SK-N-SH (cell line): Measurements from ENCODE around the gene A2ML1. TPM values are rescaled to one million over a fixed set of nuclear protein-coding genes. Genes with fewer than 3 reads are reported as not detected.

ENCODE experiments used
- CTCF ChIA-PET: fragments of 300-600, 350-600 bp; formaldehyde crosslinking; extraction: SDS; loops from one replicate; lab custom pipeline; 2021; lab: Yijun Ruan, JAX
- POLR2A ChIA-PET: fragments of 350-600 bp; sonication (Branson Sonifier 250); formaldehyde crosslinking; extraction: SDS; loops from one replicate; lab custom pipeline; 2020; ENCODE audit warnings: antibody characterized with exemption, inconsistent platforms; lab: Yijun Ruan, JAX
- DNase-seq: peaks from one replicate; pipeline ENCODE4 v3.0.0; 2012
- H2AFZ ChIP-seq: fragments of 200-600 bp; sonication (generic); 2 replicates; pipeline ENCODE4 v1.8.1; 2016; ENCODE audit warnings: antibody characterized with exemption, mild to moderate bottlenecking, low read depth
- H3F3A ChIP-seq: fragments of 200-600 bp; sonication (generic); replicated peaks from 2 replicates; pipeline ENCODE3; 2016; ENCODE audit warnings: antibody characterized with exemption, mild to moderate bottlenecking; ENCODE audit not compliant: insufficient read depth
- H3K27ac ChIP-seq, 2 experiments: fragments of 200-500 bp in 1 of 2; fragments of 200-600 bp in 1 of 2; sonication (Bioruptor generic) in 1 of 2; sonication (generic), shearing (Covaris generic) in 1 of 2; 2 replicates each; pipeline versions ENCODE4 v1.5.1 to v1.6.1; 2014 to 2016; ENCODE audit warnings: low read depth in 2 of 2, inconsistent platforms in 1 of 2, low read length in 1 of 2, mild to moderate bottlenecking in 1 of 2, mixed read lengths in 1 of 2
- H3K27me3 ChIP-seq: fragments of 200-600 bp; sonication (generic), shearing (Covaris generic); 2 replicates; pipeline ENCODE4 v1.6.1; 2016; ENCODE audit warnings: mixed run types; ENCODE audit not compliant: insufficient read depth
- H3K36me3 ChIP-seq, 2 experiments: fragments of 200-500 bp in 1 of 2; fragments of 200-600 bp in 1 of 2; sonication (Bioruptor generic) in 1 of 2; sonication (generic) in 1 of 2; replicated peaks in 1 of 2; 2 replicates each; pipeline versions ENCODE3 to v1.5.1; 2014 to 2016; ENCODE audit warnings: low read length in 1 of 2, mild to moderate bottlenecking in 1 of 2; ENCODE audit not compliant: insufficient read depth in 2 of 2, control insufficient read depth in 1 of 2
- H3K4me1 ChIP-seq, 2 experiments: fragments of 200-500 bp in 1 of 2; fragments of 200-600 bp in 1 of 2; sonication (Bioruptor generic) in 1 of 2; sonication (generic), shearing (Covaris generic) in 1 of 2; 2 replicates each; pipeline versions ENCODE4 v1.5.1 to v1.6.1; 2014 to 2016; ENCODE audit warnings: low read depth in 1 of 2, low read length in 1 of 2, mixed run types in 1 of 2; ENCODE audit not compliant: insufficient read depth in 2 of 2, control insufficient read depth in 1 of 2
- H3K4me2 ChIP-seq: fragments of 200-600 bp; sonication (generic), shearing (Covaris generic); 2 replicates; pipeline ENCODE4 v1.6.1; 2017; ENCODE audit warnings: mixed run types
- H3K4me3 ChIP-seq, 2 experiments: fragments of 200-500 bp in 1 of 2; fragments of 200-600 bp in 1 of 2; sonication (Bioruptor generic) in 1 of 2; sonication (generic), shearing (Covaris generic) in 1 of 2; 2 replicates each; pipeline versions ENCODE4 v1.5.1 to v1.8.1; 2014 to 2016; ENCODE audit warnings: low read depth in 2 of 2, inconsistent platforms in 1 of 2, low read length in 1 of 2, mild to moderate bottlenecking in 1 of 2, mixed read lengths in 1 of 2, moderate library complexity in 1 of 2
- H3K79me2 ChIP-seq: fragments of 200-600 bp; sonication (generic); 2 replicates; pipeline ENCODE4 v1.8.1; 2017; ENCODE audit warnings: mild to moderate bottlenecking; ENCODE audit not compliant: insufficient read depth
- H3K9ac ChIP-seq: fragments of 200-600 bp; sonication (generic); 2 replicates; pipeline ENCODE4 v1.6.1; 2017; ENCODE audit warnings: mixed run types
- H3K9me2 ChIP-seq: fragments of 200-600 bp; sonication (generic); 2 replicates; pipeline ENCODE4 v1.6.1; 2017; ENCODE audit warnings: mixed run types
- H3K9me3 ChIP-seq: fragments of 200-600 bp; sonication (generic); 2 replicates; pipeline ENCODE4 v1.6.1; 2017; ENCODE audit warnings: mixed run types, mild to moderate bottlenecking, moderate library complexity
- H4K20me1 ChIP-seq: fragments of 200-600 bp; sonication (generic); 2 replicates; pipeline ENCODE4 v1.6.1; 2017; ENCODE audit warnings: mild to moderate bottlenecking, mixed run types; ENCODE audit not compliant: insufficient read depth
- CHD2 ChIP-seq: fragments of 150-350 bp; IDR thresholded peaks from 2 replicates; pipeline ENCODE4 v1.6.1; 2018; ENCODE audit warnings: low read length; ENCODE audit not compliant: partially characterized antibody
- EZH2phosphoT487 ChIP-seq: fragments of 200-600 bp; sonication (generic); IDR thresholded peaks from 2 replicates; pipeline ENCODE4 v1.6.1; 2017; ENCODE audit warnings: low read depth, mixed run types, mild to moderate bottlenecking, antibody characterized with exemption, moderate library complexity, borderline replicate concordance
- FOXM1 ChIP-seq: IDR thresholded peaks from 2 replicates; pipeline ENCODE4 v1.4.0; 2012; ENCODE audit warnings: low read depth, mild to moderate bottlenecking
- JUND ChIP-seq: IDR thresholded peaks from 2 replicates; pipeline ENCODE4 v1.4.0; 2012
- MEF2A ChIP-seq: IDR thresholded peaks from 2 replicates; pipeline ENCODE4 v1.4.0; 2012; ENCODE audit warnings: low read depth, borderline replicate concordance
- NFIC ChIP-seq: IDR thresholded peaks from 2 replicates; pipeline ENCODE4 v1.4.0; 2012; ENCODE audit warnings: borderline replicate concordance
- NRF1 ChIP-seq: IDR thresholded peaks from 2 replicates; pipeline ENCODE4 v1.6.1; 2012; ENCODE audit warnings: low read depth, mild to moderate bottlenecking, low read length
- RAD21 ChIP-seq: IDR thresholded peaks from 2 replicates; pipeline ENCODE4 v1.6.1; 2012; ENCODE audit warnings: mild to moderate bottlenecking, low read length
- RCOR1 ChIP-seq: fragments of 150-350 bp; IDR thresholded peaks from 2 replicates; pipeline ENCODE4 v1.6.1; 2017; ENCODE audit warnings: antibody characterized with exemption, low read length
- RXRA ChIP-seq: IDR thresholded peaks from 2 replicates; pipeline ENCODE4 v1.4.0; 2012; ENCODE audit warnings: low read depth, mild to moderate bottlenecking, borderline replicate concordance
- SMC3 ChIP-seq: IDR thresholded peaks from 2 replicates; pipeline ENCODE4 v1.6.1; 2012; ENCODE audit warnings: low read depth, low read length, improper control_type of control experiment
- TAF1 ChIP-seq: IDR thresholded peaks from 2 replicates; pipeline ENCODE4 v1.6.1; 2012; ENCODE audit warnings: low read depth, mild to moderate bottlenecking, low read length, moderate library complexity, borderline replicate concordance
- TEAD4 ChIP-seq: IDR thresholded peaks from 2 replicates; pipeline ENCODE4 v1.4.0; 2012; ENCODE audit warnings: mild to moderate bottlenecking, borderline replicate concordance; ENCODE audit not compliant: insufficient read depth
- ZBTB33 ChIP-seq: IDR thresholded peaks from 2 replicates; pipeline ENCODE4 v1.4.0; 2012; ENCODE audit warnings: low read depth, borderline replicate concordance
- WGBS: methylation state at CpG from one replicate; pipeline ENCODE4 v1.1.6; 2017; ENCODE audit warnings: low lambda C conversion rate; 5-methylcytosine and 5-hydroxymethylcytosine counted together
- polyA plus RNA-seq, 3 experiments: library from polyadenylated mRNA; depleted of rRNA; stranded (reverse); fragments of >200 nt; gene quantifications; 2 replicates each; pipeline ENCODE4 v1.2.3, GENCODE V29; 2012
- TF ChIP-seq, protein P1 (sequence below): IDR thresholded peaks from 2 replicates; pipeline ENCODE4 v1.6.1; 2012; ENCODE audit warnings: mild to moderate bottlenecking, low read depth, low read length, moderate library complexity
- TF ChIP-seq, protein P2 (sequence below): IDR thresholded peaks from 2 replicates; pipeline ENCODE4 v1.4.0; 2012; ENCODE audit warnings: low read depth
- TF ChIP-seq, protein P3 (sequence below): IDR thresholded peaks from 2 replicates; pipeline ENCODE4 v1.4.0; 2012; ENCODE audit warnings: low read depth, borderline replicate concordance
- TF ChIP-seq, protein P4 (sequence below): fragments of 200-600 bp; sonication (generic); IDR thresholded peaks from 2 replicates; pipeline ENCODE4 v1.6.1; 2017; ENCODE audit warnings: antibody characterized with exemption, mild to moderate bottlenecking, moderate library complexity

A2ML1 gene
- polyA plus RNA-seq, 1 of the 3 experiments (the other 2 are of a cell fraction) = not detected

- TF ChIP-seq, protein P1, sequence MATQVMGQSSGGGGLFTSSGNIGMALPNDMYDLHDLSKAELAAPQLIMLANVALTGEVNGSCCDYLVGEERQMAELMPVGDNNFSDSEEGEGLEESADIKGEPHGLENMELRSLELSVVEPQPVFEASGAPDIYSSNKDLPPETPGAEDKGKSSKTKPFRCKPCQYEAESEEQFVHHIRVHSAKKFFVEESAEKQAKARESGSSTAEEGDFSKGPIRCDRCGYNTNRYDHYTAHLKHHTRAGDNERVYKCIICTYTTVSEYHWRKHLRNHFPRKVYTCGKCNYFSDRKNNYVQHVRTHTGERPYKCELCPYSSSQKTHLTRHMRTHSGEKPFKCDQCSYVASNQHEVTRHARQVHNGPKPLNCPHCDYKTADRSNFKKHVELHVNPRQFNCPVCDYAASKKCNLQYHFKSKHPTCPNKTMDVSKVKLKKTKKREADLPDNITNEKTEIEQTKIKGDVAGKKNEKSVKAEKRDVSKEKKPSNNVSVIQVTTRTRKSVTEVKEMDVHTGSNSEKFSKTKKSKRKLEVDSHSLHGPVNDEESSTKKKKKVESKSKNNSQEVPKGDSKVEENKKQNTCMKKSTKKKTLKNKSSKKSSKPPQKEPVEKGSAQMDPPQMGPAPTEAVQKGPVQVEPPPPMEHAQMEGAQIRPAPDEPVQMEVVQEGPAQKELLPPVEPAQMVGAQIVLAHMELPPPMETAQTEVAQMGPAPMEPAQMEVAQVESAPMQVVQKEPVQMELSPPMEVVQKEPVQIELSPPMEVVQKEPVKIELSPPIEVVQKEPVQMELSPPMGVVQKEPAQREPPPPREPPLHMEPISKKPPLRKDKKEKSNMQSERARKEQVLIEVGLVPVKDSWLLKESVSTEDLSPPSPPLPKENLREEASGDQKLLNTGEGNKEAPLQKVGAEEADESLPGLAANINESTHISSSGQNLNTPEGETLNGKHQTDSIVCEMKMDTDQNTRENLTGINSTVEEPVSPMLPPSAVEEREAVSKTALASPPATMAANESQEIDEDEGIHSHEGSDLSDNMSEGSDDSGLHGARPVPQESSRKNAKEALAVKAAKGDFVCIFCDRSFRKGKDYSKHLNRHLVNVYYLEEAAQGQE = no peak
Observed at GRCh38 chr12:8831116-8831515, 8.7 kb downstream of the A2ML1 start (continued).

GRCh38 chr12:8832500-8832899, 10.1 kb downstream of the A2ML1 start:
- Histone ChIP-seq H4K20me1 (no peaks in the 10 kb centered on the region), H3K79me2 (no peaks in the 10 kb centered on the region), H3K27me3 (no peaks in the 10 kb centered on the region; the same call in 1 of the 2 replicates), H3K36me3 (no peaks in the 10 kb centered on the region), H3K9me3 (no peaks in the 10 kb centered on the region), H2AFZ (no peak overlapping the region), H3K9me2 (no peaks in the 10 kb centered on the region), H3K9ac (no peak overlapping the region), H3K27ac (no peak overlapping the region), H3K4me1 (no peaks in the 10 kb centered on the region), H3F3A (no peaks in the 10 kb centered on the region), H3K4me2 (no peak overlapping the region), H3K4me3 (no peak overlapping the region)
- no peak for DNase-seq
- POLR2A ChIA-PET = no interaction called here
- WGBS = 52% methylated on average over 6 of the region's 6 CpGs
- CTCF ChIA-PET = interaction anchor here (1.2 to 13.2 kb wide), 4 partner anchors 9 to 175 kb away, joined by 3 to 161 read pairs (median 8); no protein-coding TSS in a partner anchor
- TF ChIP-seq SMC3 (no peak), TAF1 (no peak), MEF2A (no peak), NFIC (no peak), ZBTB33 (no peak), NRF1 (no peak), EZH2phosphoT487 (no peak), RAD21 (no peak), TEAD4 (no peak), RXRA (no peak), FOXM1 (no peak), RCOR1 (no peak), JUND (no peak), CHD2 (no peak)
- TF ChIP-seq, protein P2, sequence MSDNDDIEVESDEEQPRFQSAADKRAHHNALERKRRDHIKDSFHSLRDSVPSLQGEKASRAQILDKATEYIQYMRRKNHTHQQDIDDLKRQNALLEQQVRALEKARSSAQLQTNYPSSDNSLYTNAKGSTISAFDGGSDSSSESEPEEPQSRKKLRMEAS = no peak
- TF ChIP-seq, protein P3, sequence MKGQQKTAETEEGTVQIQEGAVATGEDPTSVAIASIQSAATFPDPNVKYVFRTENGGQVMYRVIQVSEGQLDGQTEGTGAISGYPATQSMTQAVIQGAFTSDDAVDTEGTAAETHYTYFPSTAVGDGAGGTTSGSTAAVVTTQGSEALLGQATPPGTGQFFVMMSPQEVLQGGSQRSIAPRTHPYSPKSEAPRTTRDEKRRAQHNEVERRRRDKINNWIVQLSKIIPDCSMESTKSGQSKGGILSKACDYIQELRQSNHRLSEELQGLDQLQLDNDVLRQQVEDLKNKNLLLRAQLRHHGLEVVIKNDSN = no peak
- TF ChIP-seq, protein P4, sequence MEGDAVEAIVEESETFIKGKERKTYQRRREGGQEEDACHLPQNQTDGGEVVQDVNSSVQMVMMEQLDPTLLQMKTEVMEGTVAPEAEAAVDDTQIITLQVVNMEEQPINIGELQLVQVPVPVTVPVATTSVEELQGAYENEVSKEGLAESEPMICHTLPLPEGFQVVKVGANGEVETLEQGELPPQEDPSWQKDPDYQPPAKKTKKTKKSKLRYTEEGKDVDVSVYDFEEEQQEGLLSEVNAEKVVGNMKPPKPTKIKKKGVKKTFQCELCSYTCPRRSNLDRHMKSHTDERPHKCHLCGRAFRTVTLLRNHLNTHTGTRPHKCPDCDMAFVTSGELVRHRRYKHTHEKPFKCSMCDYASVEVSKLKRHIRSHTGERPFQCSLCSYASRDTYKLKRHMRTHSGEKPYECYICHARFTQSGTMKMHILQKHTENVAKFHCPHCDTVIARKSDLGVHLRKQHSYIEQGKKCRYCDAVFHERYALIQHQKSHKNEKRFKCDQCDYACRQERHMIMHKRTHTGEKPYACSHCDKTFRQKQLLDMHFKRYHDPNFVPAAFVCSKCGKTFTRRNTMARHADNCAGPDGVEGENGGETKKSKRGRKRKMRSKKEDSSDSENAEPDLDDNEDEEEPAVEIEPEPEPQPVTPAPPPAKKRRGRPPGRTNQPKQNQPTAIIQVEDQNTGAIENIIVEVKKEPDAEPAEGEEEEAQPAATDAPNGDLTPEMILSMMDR = no peak
